Measurements from ENCODE around the gene ILDR2. TPM values are rescaled to one million over a fixed set of nuclear protein-coding genes. Genes with fewer than 3 reads are reported as not detected.

The ILDR2 gene
- total and polyA plus RNA-seq, 9 of the 15 experiments (the other 6 are each of a cell fraction or from before 2014, with no cell fraction given) = 0.03 to 0.31 (median 0.18) TPM; not detected in 2

DNA sequence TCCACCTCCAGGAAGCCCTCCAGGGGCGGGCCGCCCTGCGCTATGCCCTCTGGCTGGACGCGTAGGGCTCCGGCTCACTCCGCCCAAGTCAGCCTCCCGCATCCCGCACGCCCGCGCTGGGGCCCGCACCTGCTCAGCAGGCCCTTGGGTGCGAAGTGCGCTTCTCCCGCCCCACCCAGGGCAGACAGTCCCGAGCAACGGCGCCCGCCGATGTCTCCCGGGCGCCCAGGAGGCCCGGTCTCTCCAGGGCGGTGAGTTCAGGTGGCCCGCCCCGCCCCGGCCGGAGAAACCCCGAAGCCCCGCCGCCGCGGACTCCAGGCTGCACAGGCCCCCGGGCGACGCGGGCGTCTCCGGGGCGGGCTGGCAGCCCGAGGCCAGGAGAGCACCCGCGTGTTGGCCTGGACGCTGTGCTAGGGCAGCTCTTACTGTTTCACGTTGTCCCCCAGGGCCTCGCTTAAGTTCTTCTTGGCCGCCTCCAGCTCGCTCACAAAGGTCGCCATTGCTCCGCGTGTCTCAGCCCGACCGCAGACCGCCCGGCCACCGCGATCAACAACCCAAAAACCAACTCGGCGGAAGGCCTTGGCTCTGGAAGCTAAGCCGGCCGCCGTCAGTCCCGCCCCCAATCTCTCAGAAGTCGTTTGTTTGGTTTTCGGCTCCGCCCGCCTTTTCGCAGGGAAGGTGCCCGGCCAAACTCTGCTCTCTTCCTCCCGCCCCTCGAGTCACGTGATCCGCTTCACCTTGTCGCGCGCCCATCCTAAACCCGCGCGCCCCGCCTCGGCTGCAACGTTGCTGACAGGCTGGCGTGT, 99.4 kb downstream of the ILDR2 start, which contains the start of gene TADA1 (continued):
- peak; percentile 54 for TF ChIP-seq PRDM10 (IDR thresholded peaks at IDR 0.05; ENCODE audit: partially characterized antibody)
- peak; percentile 57; the same call in 1 of the 2 replicates for TF ChIP-seq SOX6 (IDR thresholded peaks at IDR 0.05)
- peak; percentile 70 for TF ChIP-seq FUS (optimal IDR thresholded peaks at IDR 0.05; ENCODE audit: low read depth, low read length)
- no peak for TF ChIP-seq ZNF239 (CRISPR knock-in tag; IDR thresholded peaks at IDR 0.05)
- no peak for TF ChIP-seq SRSF9 (IDR thresholded peaks at IDR 0.05; ENCODE audit: borderline replicate concordance, low read depth, low read length)
- TF ChIP-seq PHF21A (IDR thresholded peaks at IDR 0.05; ENCODE audit: borderline replicate concordance, low read depth) = no peak
- TF ChIP-seq, protein P1, sequence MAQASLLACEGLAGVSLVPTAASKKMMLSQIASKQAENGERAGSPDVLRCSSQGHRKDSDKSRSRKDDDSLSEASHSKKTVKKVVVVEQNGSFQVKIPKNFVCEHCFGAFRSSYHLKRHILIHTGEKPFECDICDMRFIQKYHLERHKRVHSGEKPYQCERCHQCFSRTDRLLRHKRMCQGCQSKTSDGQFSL (CRISPR knock-in tag; IDR thresholded peaks at IDR 0.05) = no peak; the same call in 1 of the 2 replicates
- TF ChIP-seq, protein P1 (tag; IDR thresholded peaks at IDR 0.05) = no peak
- no peak for TF ChIP-seq HNRNPK (IDR thresholded peaks at IDR 0.05; ENCODE audit: low read depth, low read length, poor library complexity, severe bottlenecking)
- no peak for TF ChIP-seq RERE (CRISPR knock-in tag; IDR thresholded peaks at IDR 0.05; ENCODE audit: borderline replicate concordance)
- peak; percentile 94 for TF ChIP-seq EP400 (IDR thresholded peaks at IDR 0.05)
- TF ChIP-seq RUNX1 (IDR thresholded peaks at IDR 0.05; ENCODE audit: low read depth) = no peak
- TF ChIP-seq JUNB (CRISPR knock-in tag; conservative IDR thresholded peaks at IDR 0.05) = no peak
- TF ChIP-seq, protein P2, sequence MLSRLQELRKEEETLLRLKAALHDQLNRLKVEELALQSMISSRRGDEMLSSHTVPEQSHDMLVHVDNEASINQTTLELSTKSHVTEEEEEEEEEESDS (CRISPR knock-in tag; IDR thresholded peaks at IDR 0.05) = no peak
- TF ChIP-seq KDM5B (IDR thresholded peaks at IDR 0.05; ENCODE audit: insufficient replicate concordance, low read depth, low read length) = peak; percentile 49
- no peak for TF ChIP-seq MCM2 (IDR thresholded peaks at IDR 0.05; ENCODE audit: low read depth)
- TF ChIP-seq RAD21 (CRISPR knock-in tag; conservative IDR thresholded peaks at IDR 0.05 in 1 of 2, IDR thresholded peaks at IDR 0.05 in 1 of 2) = peak; percentile 28 to 35; a peak in 3 of 4 replicates

Data from K562 (cell line).